Measurements from ENCODE around the gene HS2ST1.
"Not testable (repeated sequence)": the region's sequence is repeated elsewhere in the genome, so short reads cannot be mapped to it uniquely, and the experiment has no call there.

HS2ST1 gene

DNA sequence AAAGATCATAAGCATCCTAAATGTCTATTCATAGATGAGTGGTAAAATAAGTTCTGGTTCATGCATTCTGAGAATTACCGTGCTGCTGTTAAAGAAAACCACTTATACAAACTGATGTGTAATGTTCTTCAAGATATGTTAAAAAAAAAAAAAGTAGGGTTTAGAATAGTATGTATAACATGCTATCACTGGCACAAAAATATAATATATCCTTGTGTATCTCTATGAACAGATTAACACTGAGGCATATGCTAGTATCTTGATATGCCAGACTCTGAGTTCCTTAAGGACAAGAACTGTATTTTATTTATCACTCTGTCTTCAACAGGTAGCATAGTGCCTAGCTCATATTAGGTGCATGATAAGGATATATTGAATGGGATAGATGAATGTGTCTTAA is 108.9 kb downstream of the HS2ST1 start:
- DNase-seq (ENCODE audit: low read depth): no peak

DNA sequence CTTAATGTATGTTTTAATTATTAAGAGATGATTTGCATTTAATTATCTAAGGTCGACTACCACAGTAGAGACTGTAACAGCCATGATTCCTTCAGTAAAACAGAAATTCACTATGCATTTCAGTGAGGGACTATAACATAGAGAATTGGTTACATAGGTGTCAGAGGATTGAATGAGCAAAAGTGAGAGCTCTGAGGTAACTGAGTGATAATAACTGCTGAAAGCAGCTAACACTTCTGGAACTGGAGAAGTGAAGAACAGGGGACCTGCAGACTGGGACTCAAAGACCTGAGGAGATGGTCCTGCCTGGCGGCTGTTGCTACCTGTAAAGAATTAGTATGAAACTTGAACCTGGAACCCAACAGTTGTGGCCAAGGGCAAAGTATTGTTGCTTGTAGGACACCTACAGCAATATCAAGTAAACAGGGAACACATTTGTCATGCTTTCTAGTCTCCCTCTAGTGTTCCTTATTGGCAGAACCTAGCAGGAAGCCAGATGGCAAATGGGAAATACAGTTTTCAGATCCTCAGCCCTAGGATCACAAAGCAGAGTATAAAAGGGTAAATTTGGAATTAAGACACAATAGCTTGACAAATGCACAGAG is 110.6 kb downstream of the HS2ST1 start:
- no peak for DNase-seq (ENCODE audit: low read depth)

DNA sequence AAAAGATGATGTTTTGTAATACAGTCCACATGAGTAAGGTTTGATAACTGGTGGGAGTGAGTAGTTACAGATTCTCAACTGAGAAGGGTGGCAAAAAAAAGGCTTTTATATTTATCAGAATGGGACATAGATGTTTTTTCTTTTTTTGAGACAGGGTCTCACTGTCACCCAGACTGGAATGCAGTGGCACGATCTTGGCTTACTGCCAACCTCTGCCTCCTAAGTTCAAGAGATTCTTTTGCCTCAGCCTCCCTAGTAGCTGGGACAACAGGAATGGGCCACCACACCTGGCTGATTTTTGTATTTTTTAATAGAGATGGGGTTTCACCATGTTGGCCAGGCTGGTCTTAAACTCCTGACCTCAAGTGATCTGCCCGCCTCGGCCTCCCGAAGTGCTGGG is 113.1 kb downstream of the HS2ST1 start:
- not testable (repeated sequence) for DNase-seq (ENCODE audit: low read depth)

DNA sequence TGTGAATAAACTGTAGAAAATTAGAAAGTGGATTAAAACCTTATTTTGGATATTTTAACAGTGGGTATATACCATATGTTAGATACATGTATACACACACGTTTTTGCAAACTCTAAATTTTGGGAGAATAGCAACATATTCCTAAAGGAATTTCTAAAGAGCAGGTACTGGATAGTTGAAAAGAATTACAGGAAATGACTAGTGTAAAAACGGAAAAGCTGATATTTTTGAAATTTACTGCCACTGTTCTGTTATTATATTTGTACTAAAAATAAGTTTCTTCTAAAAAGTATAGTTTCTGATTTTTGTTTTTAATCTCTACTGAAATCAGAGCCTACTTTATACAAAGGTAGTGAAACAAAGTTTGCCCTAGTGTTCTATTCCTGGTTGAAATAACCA is 114.1 kb downstream of the HS2ST1 start:
- DNase-seq (ENCODE audit: low read depth): no peak

DNA sequence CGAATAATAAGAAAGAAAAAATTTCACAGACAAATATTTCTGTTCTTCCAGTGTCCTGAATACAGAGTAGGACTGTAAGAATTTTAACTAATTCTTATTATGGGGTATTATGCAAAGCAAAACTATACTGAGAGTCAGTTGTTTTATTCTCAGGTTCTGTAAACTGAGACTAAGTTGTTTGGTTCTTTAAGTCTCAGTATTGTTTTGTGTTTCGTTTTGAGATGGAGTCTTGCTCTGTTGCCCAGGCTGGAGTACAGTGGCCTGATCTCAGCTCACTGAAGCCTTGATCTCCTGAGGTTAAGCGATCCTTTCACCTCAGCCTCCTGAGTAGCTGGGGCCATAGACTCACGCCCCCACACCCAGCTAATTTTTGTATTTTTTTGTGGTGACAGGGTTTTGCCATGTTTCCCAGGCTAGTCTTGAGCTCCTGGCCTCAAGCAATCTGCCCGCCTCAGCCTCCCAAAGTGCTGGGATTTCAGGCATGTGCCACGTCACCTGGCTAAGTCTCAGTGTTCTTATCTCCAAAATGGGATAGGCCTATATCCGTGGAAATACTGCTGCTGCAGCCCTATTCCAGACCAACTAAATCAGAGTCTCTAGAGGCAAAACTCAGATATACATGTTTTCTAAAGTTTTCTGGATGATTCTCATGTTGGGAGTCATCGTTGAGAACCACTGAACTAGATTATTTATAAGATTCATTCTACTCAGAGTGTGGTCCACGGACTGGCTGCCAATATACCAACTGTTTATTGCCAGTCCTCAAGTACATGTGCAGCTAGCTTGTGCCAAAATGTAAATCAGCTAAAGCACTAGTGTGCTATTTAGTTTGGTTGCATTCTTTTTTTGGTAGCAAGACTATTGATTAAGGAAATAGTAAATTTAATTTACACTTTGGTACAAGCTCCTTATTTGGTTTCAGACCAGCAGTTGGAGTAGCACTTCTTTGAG is 116.6 kb downstream of the HS2ST1 start:
- DNase-seq (ENCODE audit: low read depth): no peak

DNA sequence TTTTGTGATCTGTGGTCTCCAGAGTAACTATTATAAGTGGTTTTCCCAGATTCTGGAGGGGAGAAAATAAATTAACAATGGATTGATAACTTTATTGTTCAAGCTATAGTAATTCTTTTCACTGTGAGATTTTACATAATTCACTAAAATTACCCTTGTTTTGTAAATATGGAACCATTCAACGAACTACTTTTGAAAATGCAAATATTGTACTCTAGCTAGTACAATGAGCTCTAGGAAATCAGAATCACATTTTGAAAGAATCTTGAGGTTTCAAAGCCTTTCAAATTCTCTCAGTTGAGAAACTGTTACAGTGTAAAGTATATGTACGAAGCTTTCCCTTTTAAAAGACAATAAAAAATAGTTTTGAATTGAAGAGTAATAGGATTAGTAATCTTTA is 119.9 kb downstream of the HS2ST1 start:
- no peak for DNase-seq (ENCODE audit: low read depth)

DNA sequence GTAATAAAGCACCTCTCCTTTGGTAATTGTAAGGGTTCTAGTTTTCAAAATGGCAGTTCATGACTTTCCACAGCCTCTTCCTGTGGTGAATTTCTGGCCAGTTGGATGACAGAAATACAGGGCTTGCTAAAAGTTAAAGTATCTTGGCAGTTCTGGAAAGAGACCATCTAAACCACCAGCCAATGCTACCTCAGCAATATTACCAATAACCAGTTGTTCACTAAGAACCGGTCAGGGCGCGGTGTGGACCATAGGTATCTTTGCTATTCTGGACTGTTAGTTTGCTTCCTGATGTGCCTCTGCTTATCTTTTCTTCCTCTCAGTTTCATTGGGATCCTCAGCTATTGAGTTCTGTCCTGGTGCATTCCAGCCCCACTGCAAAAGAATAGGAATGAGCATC is 124.7 kb downstream of the HS2ST1 start:
- no peak for DNase-seq (ENCODE audit: low read depth)

DNA sequence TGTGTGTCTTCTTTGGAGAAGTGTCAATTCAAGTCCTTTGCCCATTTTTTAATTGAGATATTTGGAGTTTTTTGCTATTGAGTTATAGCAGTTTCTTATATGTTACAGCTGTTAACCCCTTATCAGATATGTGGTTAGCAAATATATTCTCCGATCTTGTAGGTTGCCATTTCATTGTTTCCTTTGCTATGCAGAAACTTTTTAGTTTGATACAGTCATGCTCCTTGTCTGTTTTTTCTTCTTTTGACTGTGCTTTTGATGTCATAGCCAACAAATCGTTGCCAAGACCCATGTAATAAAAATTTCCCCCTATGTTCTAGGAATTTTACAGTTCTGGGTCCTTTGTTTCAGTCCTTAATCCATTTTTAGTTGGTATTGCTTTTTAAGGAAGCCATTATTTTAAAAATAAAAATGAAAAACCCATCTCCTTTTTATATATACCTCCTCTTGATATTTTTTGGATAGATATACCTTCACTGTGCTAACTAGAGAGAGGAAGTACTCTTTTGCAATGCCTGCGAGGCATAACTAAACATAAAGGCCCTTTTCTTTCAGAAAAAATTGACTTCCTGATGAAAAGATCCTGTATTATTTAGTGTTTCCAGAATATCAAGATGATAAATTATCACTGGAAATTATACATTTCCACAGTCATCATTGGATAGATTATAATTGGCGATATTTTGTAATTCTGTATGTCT is 127.8 kb downstream of the HS2ST1 start:
- DNase-seq (ENCODE audit: low read depth): no peak

DNA sequence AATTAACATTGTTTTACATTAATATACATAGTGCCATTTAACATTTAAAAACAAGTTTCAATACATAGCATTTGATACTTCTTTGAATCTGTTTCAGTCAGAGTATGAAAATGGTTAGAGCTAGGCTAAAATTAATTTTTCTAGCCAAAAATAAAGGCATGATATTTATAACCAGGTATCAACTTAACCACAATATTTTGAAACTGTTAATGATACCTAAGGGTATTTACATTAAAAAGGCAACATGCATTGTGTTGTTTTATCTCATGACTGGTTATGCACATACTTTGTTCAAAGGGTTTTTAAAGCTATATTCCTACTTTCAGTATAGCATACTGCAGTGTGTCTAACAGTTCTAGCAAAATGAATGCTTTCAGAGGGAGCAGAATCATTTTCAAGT is 130.0 kb downstream of the HS2ST1 start:
- DNase-seq (ENCODE audit: low read depth): no peak

DNA sequence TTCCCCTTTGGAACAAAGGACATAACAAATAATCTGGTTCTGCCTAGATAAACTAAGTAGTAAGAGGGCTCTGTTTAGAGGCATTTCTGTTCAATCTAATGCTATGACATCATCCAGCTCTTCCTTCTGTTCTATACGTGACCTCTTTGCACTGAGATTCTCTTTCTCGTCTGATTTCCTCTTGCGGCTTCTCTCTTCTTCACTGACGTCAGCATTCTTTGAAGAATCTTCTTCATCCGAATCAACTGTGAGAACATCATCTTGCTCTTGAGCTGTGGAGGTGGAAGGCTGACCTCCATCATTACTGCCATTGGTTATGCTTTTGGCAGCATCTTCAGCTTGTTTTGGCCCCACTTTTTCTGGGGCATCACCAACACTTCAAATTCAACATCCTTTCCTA is 130.4 kb downstream of the HS2ST1 start:
- DNase-seq (ENCODE audit: low read depth): peak; percentile 32

DNA sequence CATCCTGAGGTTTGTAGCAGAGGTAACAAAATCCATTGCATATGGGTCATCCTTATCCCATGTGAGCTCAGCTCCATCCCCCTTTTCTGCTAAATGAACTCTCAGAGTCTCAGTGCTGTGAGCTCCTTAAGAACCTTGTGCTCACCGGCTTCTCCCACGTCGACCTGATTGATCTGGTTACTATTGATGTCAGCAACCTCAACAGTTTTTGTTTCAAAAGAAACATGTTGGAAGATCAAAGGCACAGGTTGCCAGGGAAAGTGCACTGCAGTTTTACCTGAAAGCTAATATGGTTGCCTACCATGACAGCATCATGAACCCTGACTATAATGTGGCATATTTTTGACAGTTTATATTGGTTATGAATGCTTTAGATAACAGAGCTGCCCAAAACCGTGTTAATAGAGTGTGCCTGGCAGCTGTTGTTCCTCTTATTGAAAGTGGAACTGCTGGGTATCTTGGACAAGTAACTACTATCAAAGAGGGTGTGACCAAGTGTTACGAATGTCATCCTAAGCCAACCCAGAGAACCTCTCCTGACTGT is 131.4 kb downstream of the HS2ST1 start:
- DNase-seq (ENCODE audit: low read depth): peak; percentile 58

DNA sequence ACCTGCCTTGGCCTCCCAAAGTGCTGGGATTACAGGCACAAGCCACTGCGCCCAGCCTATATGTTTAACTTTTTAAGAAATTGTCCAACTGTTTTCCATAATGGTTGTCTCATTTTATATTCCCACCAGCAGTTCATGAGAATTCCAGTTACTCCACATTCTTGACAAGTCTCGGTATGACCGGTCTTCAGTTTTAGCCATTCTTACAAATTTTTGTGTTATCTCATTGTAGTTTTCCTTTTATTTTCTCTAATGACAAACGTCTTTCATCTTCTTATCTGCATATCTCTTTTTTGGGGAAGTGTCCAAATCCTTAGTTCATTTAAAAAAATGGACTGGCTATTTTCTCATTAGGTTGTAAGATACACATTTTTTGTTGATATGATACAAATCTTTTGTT is 132.5 kb downstream of the HS2ST1 start:
- no peak for DNase-seq (ENCODE audit: low read depth)

DNA sequence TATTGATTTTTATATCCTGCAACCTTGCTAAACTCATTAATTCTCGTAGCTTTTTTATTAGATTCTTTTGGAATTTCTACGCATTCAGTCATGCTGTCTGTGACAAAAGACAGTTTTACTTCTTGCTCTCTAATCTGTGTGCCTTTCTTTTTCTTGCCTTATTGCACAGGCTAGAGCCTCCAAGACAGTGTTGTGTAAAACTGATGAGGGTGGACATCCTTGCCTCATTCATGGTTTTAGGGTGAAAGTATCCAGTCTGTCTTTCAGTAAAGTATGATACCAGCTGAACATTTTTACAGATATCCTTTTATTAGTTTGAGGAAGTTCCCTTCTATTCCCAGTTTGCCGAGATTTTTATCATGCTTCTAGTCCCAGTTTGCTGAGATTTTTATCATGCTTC is 133.8 kb downstream of the HS2ST1 start:
- DNase-seq (ENCODE audit: low read depth): no peak

DNA sequence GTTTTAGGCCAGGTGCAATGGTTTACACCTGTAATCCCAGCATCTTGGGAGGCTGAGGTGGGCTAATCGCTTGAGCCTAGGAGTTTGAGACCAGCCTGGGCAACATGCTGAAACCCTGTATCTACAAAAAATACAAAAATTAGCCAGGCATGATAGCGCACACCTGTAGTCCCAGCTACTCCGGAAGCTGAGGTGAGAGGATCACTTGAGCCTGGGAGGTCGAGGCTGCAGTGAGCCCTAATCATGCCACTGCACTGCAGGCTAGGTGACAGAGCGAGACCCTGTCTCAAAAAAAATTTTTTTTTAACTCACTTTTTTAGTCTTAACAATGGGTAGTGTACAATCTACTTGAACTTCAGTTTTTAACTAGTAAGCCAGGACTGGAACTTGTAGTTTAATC is 137.5 kb downstream of the HS2ST1 start:
- DNase-seq (ENCODE audit: low read depth): no peak

DNA sequence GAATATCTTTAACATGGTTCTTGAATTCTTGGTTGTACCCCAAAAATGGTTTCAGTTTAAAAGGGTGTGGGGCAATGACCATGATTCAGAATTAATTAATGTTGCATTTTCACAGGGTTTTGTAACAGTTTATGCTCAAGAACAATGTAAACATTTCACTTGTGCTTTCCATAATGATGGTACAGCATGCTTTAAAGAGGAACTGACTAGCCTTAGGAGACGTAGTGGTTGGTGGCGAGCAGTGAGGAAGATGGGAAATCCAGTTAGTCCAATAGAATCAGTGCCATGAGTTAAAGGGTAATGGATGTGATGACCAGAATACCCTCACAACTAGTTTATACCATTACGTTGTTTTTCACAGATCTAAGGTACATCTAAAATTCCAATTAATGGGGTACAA is 138.0 kb downstream of the HS2ST1 start:
- DNase-seq (ENCODE audit: low read depth): no peak

DNA sequence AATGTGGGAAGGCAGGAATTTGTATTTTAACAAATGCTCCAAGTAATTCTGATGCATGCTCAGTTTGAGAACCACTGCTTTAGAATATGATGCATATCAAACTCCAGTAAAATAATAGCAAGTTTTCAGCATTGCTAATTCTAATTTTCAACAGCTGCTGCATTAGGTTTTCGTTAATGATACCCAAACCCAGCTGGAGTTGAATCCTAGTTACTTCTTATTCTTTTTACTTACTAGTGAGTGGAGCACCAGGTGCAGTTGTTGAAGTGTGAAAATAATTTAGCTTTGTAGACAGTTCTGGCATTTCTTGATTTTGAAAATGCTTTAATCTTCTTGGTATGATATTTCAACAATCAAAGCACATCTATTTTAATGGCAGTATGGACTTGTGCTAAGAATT is 138.5 kb downstream of the HS2ST1 start:
- DNase-seq (ENCODE audit: low read depth): no peak

DNA sequence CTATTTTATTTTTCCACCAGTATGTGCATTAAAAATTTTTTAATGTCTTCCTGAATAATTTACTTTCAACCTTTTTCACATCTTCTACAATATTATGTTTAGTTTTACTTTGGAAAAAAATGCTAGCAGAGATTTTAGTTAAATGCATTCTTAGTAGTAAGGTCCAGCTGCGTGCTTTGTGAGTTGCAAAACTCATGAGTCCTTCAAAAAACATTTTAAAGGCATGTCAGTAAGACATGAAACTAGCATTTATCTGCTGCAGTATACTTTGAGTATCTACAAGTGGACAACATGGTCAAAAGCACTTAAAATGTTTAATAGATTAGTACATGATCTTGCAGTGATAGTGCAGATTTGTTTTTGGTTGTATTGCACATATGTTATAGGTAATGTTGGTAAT is 139.0 kb downstream of the HS2ST1 start:
- DNase-seq (ENCODE audit: low read depth): no peak

DNA sequence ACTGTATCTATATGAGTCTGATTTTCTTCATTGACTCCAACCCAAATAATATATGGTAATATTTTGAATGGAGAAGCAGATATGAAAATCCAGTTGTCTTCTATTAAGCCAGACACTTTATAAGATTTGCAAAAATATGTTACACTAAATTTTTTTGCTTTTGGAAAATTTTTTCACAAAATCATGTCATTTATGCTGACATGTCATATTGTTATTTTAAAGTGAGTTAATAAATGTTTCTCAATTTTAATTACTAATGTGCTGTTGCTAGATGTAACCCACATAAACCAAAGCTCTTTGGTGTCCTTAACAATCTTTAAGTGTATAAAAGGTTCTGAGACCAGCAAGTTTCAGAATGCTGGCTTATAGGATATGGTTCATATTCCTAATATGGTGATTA is 142.5 kb downstream of the HS2ST1 start:
- no peak for DNase-seq (ENCODE audit: low read depth)

DNA sequence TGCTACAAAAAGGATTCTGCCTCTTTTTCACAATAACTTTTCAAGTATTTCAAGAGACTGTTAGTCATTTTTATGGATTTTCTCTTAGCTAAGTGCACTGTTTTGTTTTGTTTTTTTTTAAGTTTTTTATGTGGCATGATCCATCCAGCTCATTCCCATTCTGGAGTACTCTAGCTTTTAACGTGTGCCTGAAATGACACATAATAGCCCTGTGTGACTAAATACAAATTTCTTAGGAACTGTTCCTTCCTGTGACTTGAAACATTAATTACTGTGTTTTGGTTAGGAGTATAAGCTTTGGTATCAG is 143.9 kb downstream of the HS2ST1 start:
- no peak for DNase-seq (ENCODE audit: low read depth)

DNA sequence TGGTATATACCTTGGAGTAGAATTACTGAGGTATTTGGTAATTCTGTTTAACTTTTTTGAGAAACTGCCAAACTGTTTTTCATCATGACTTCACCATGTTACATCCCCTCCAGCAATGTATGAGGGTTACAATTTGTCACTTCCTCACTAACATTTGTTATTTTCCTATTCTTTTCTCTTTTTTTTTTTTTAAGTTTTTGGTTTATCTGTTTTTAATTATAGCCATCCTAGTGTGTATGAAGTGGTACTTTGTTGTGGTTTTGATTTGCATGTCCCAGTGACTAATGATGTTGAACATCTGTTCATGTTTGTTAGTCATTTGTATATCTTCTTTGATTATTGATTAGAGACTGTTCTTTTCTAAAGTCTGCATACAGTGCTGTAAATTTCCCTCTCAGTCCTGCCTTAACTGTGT is 147.3 kb downstream of the HS2ST1 start:
- no peak for DNase-seq (ENCODE audit: low read depth)

DNA sequence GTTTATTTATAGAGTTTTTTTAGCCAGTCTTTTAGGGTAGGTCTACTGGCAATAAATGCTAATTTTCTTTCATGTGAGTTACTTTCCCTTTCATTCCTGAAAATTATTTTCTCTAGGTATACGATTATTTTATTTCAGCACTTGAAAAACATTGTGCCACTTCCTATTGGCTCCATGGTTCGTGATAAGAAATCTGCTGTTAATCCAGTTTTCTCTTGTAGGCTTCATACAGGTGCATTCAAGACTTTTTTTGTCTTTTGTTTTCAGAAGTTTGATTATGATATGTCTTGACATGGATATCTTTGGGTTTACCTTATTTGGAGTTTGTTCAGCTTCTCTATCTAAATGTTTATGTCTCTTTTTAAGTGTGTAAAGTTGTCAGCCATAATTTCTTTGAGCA is 148.3 kb downstream of the HS2ST1 start:
- DNase-seq (ENCODE audit: low read depth): no peak

DNA sequence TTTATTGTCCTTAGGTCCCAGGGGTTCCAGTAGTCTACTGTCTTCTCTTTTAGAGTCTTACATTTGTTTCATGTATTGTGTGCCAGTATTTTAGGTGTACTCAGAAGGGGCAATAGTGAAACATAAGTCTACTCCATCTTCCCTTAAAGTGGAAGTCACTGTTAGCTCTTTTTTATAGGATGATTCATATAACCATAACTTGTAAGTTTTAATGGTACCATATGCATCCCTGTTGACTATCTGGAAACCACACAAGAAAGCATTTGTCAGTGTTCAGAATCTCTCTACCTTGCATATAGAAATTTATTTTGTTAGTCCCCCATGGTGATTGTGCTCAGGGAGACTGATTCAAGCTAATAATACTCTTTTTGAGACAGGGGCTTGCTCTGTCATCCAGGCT is 149.9 kb downstream of the HS2ST1 start:
- no peak for DNase-seq (ENCODE audit: low read depth)

DNA sequence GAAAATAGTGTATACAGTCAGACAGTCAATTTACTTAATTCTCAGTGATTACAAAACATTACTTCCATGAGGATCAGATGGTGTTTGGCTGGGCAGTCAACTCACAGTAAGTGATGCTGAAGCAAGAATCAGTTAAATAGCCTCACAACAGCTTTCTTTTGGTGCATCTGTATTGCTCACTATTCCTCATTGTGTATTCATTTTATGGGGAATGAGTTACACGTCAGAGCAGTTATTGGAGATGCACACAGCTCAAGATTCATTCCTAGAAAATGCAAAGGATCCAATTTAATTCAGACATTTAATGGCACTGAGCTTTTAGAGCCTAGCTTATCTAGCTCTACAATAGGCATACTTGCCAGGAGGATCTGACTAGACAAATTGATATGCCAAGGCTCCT is 150.6 kb downstream of the HS2ST1 start:
- no peak for DNase-seq (ENCODE audit: low read depth)

Data from T follicular helper cell (primary cell).